Activated naive CD4-positive, alpha-beta T cell treated with anti-CD3 and anti-CD28 coated beads, Interleukin-2, amount 10 ng/mL, durations not matched to agents 7 days and 5 days (primary cell): ENCODE results near the gene ZNF835.
"Not testable (repeated sequence)": the region's sequence is repeated elsewhere in the genome, so short reads cannot be mapped to it uniquely, and the experiment has no call there.

Experiments
- CTCF ChIA-PET: fragments of 350-600 bp; sonication (Branson Sonifier 250); formaldehyde crosslinking; loops from one replicate; lab custom pipeline; 2021; ENCODE audit warnings: antibody characterized with exemption; lab: Charles Lee
- DNase-seq: peaks from one replicate; pipeline ENCODE4 v3.0.0-alpha.2; 2020
- H3K27ac Mint-ChIP-seq: one replicate; pipeline ENCODE4 v1.8.0; 2021; ENCODE audit warnings: mild to moderate bottlenecking, moderate library complexity, mixed read lengths
- H3K27me3 Mint-ChIP-seq: one replicate; pipeline ENCODE4 v1.8.0; 2021; ENCODE audit warnings: mild to moderate bottlenecking, mixed read lengths
- H3K36me3 Mint-ChIP-seq: one replicate; pipeline ENCODE4 v1.8.0; 2021; ENCODE audit warnings: mixed read lengths
- H3K4me1 Mint-ChIP-seq: one replicate; pipeline ENCODE4 v1.8.0; 2021; ENCODE audit warnings: mixed read lengths
- H3K4me3 Mint-ChIP-seq: one replicate; pipeline ENCODE4 v1.8.0; 2021; ENCODE audit warnings: mild to moderate bottlenecking, moderate library complexity, mixed read lengths
- H3K9me3 Mint-ChIP-seq: one replicate; pipeline ENCODE4 v1.8.0; 2021; ENCODE audit warnings: mixed read lengths

Gene ZNF835

DNA sequence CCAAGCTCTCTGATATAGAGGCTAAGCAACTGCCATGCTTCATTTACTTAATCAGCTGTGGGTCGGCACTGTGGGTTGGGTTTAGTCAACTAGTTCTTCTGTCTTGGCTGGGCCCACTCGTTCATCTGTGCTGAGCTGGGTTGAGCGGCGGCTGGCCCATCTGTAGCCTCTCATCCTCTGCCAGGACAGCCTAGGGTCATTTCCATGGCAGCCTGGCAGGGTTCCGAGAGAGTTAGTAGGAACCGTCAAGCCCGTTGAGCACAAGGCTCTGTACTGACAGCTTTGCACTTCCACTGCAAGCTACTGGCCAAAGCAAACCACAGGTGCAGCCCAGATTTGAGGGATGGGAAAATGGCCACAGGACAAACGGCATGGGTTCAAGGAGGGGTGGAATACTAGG lies 6.6 kb upstream of the ZNF835 start:
- no peaks in the 10 kb centered on the region for H3K27me3 Mint-ChIP-seq
- no peaks in the 10 kb centered on the region for H3K36me3 Mint-ChIP-seq
- no peak for DNase-seq
- H3K9me3 Mint-ChIP-seq: peaks cover 32% of the 10 kb centered on the region
- no peak overlapping the region for H3K27ac Mint-ChIP-seq
- H3K4me1 Mint-ChIP-seq: no peaks in the 10 kb centered on the region
- H3K4me3 Mint-ChIP-seq: no peak overlapping the region
- CTCF ChIA-PET: no interaction called here

DNA sequence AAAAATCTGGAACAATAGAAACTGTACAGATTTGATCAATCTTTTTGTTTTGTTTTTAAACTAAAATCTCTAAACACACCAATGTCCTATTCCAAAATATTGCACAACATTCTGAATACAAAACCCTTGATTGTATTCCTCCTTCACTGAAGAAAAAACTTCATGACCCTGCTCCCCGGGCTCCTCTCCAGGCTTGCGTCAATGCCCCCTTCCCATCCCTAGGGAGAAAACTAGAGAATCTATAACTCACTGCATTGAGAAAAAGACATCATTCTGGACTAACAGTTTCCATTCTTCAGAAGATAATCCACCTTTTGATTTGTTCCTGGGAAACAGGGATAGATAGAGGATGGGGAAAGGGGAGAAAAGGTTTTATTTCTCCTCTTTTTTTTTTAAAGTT lies 1.1 kb upstream of the ZNF835 start:
- H3K27ac Mint-ChIP-seq, H3K27me3 Mint-ChIP-seq, DNase-seq, H3K4me3 Mint-ChIP-seq, H3K4me1 Mint-ChIP-seq, CTCF ChIA-PET, H3K36me3 Mint-ChIP-seq: not testable (repeated sequence)
- peaks cover 47% of the 10 kb centered on the region for H3K9me3 Mint-ChIP-seq

DNA sequence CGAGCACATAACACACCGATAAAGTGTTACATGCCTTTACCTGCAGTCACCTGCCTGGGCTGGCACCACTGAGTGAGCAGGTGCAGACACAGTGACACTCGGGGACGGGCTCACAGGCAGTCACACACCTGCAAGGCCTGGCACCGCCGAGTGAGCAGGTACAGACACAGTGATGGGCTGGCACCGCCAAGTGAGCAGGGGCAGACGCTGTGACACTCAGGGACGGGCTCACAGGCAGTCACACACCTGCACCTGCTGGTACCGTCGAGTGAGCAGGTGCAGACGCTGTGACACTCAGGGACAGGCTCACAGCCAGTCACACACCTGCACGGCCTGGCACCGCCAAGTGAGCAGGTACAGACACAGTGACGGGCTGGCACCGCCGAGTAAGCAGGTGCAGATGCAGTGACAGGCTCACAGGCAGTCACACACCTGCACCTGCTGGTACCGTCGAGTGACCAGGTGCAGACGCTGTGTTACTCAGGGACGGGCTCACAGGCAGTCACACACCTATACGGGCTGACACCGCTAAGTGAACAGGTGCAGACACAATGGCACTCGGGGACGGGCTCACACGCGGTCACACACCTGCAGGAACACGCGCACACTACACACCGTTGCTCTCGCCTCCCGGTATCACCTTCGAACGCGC lies 470 bp downstream of the ZNF835 start:
- CTCF ChIA-PET: no interaction called here
- Mint-ChIP-seq H3K4me3 (peak overlapping the region; percentile 76), H3K27me3 (no peaks in the 10 kb centered on the region), H3K9me3 (peaks cover 40% of the 10 kb centered on the region), H3K27ac (peak overlapping the region; percentile 64), H3K36me3 (no peaks in the 10 kb centered on the region), H3K4me1 (peaks cover 8% of the 10 kb centered on the region)
- DNase-seq: no peak

DNA sequence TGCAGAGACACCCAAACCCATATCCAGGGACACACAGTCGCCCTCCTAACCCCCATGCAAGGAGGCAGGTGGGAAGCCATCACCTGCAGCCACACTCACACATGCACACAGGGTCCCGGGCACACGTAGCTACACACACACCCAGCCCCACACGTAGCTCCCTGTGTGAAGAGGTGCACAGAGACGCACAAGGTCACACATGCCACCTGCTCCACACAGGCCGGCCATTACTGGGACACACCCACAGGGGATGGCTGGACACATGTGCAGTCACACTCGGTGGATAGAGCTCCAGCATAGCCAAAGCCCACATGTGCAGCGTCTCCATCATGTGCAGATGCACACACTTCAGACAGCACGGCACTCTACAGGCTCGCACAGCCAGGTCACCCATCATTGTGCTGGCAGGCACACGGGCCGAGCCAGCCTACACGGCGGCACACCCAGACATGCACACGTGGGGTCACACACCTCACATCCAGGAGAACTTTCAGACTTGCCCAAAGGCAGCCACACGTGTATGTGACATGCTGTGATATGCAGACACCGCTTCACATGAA lies 1.1 kb downstream of the ZNF835 start:
- Mint-ChIP-seq H3K4me3 (peak overlapping the region; percentile 27), H3K27ac (no peak overlapping the region), H3K9me3 (peaks cover 43% of the 10 kb centered on the region)

DNA sequence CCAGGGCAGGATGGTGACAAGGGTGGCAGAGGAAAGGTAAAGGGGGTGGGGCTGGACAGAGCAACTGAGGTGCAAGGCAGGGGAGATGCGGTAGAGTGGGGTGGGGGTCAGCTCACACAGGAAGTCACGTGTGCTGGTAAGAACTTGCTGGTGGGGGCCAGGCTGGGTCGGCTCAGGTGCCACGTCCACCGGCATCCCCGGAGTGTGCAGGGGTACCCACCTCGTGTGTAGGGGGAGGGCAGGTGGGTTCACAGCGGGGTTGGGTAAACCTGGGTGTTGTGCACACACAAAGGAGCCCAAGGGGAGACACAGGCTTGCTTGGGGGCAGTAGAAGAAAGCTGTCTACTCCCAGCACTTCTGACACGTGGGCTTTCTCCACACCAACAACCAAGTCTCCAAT lies 2.9 kb downstream of the ZNF835 start:
- DNase-seq: no peak
- Mint-ChIP-seq H3K36me3 (peaks cover 2% of the 10 kb centered on the region), H3K4me1 (peaks cover 8% of the 10 kb centered on the region), H3K27me3 (no peaks in the 10 kb centered on the region), H3K27ac (no peak overlapping the region), H3K4me3 (no peak overlapping the region), H3K9me3 (peaks cover 50% of the 10 kb centered on the region)
- CTCF ChIA-PET: no interaction called here

More for the DNA sequence above, 1.1 kb downstream of the ZNF835 start:
- H3K4me1 Mint-ChIP-seq: peaks cover 8% of the 10 kb centered on the region
- CTCF ChIA-PET: no interaction called here
- no peak for DNase-seq
- no peaks in the 10 kb centered on the region for H3K36me3 Mint-ChIP-seq
- H3K27me3 Mint-ChIP-seq: no peaks in the 10 kb centered on the region

DNA sequence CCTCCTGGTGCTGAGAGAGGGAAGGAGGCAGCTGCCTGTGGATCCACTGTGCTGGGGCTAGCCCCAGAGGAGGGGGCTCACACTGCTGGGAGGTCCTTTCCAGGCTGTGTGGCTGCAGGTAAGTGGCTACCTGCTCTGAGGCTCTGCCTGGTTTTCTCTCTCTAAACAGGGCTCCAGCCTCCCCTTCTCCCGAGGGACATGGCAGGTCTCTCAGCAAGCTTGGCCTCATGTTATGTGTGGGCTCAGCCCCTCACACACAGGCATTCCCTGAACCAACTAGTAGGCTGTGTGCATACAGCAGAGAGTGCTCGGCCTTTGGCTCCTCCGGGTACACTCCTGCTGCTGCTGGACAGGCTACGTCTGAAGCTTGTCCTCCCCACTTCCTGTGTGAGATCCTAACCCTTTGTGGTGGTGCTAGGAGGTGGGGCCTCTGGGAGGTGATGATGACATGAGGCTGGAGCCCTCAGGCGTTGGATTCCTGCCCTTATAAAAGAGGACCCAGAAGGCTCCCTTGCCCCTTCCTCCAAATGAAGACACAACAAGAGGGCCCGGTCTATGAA lies 4.2 kb downstream of the ZNF835 start:
- CTCF ChIA-PET: no interaction called here
- Mint-ChIP-seq H3K27me3 (no peaks in the 10 kb centered on the region), H3K36me3 (peaks cover 2% of the 10 kb centered on the region), H3K27ac (no peak overlapping the region), H3K4me1 (peaks cover 8% of the 10 kb centered on the region), H3K4me3 (no peak overlapping the region), H3K9me3 (peaks cover 52% of the 10 kb centered on the region)
- DNase-seq: no peak

DNA sequence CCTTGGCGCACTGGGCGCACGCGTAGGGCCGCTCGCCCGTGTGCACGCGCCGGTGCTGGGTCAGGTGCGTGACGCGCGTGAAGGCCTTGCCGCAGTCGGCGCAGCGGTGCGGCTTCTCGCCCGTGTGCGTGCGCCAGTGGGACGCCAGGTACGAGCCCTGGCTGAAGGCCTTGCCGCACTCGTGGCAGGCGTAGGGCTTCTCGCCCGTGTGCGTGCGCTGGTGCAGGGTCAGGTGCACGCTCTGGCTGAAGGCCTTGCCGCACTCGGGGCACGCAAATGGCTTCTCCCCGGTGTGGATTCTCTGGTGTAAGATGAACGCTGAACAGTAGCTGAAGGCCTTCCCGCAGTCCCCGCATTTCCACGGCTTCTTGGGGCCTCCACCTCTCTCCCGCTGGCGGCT lies 7.0 kb downstream of the ZNF835 start:
- CTCF ChIA-PET: no interaction called here
- Mint-ChIP-seq H3K9me3 (peaks cover 57% of the 10 kb centered on the region), H3K27me3 (no peaks in the 10 kb centered on the region), H3K4me1 (no peaks in the 10 kb centered on the region), H3K4me3 (no peak overlapping the region), H3K27ac (no peak overlapping the region), H3K36me3 (peaks cover 4% of the 10 kb centered on the region)
- DNase-seq: no peak

DNA sequence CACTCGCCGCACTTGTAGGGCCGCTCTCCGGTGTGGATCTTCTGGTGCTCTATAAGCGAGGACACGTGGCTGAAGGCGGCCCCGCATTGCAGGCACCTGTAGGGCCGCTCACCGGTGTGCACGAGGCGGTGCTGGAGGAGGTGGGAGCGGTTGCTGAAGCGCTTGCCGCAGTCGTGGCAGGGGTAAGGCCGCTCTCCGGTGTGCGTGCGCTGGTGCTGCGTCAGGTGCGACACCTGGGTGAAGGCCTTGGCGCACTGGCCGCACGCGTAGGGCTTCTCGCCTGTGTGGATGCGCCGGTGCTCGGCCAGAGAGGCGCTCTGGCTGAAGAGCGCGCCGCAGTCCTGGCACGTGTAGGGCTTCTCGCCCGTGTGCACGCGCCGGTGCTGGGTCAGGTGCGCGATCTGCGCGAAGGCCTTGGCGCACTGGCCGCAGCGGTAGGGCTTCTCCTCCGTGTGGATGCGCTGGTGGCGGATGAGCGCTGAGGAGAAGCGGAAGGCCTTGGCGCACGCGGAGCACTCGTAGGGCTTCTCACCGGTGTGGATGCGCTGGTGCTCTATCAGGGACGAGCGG lies 7.5 kb downstream of the ZNF835 start:
- H3K4me1 Mint-ChIP-seq: no peaks in the 10 kb centered on the region
- no peaks in the 10 kb centered on the region for H3K27me3 Mint-ChIP-seq
- no peak for DNase-seq
- CTCF ChIA-PET: no interaction called here
- H3K36me3 Mint-ChIP-seq: peaks cover 4% of the 10 kb centered on the region
- H3K4me3 Mint-ChIP-seq: no peak overlapping the region
- H3K9me3 Mint-ChIP-seq: peaks cover 59% of the 10 kb centered on the region
- H3K27ac Mint-ChIP-seq: no peak overlapping the region

DNA sequence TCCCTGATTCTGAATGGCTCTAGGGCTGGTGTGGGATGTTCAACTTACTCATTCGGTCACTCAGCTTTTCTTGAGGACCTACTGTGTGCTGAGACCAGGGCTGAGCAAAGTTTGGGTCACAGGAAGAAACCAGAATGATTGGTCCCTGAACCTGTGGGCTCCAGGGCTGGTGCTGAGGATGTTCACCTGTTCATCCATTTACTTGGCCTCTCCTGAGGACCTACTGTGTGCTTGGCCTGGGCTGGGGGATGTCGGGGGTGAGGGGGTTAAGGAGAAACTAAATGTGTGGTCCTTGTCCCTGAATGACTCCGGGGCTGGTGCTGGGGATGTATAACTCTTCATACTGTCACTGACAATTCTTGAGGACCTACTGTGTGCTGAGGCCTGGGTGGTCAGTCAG lies 10.3 kb downstream of the ZNF835 start:
- Mint-ChIP-seq H3K9me3 (peaks cover 53% of the 10 kb centered on the region), H3K27me3 (no peaks in the 10 kb centered on the region), H3K4me1 (no peaks in the 10 kb centered on the region), H3K27ac (no peak overlapping the region), H3K4me3 (no peak overlapping the region), H3K36me3 (peaks cover 4% of the 10 kb centered on the region)
- no peak for DNase-seq
- CTCF ChIA-PET: no interaction called here

DNA sequence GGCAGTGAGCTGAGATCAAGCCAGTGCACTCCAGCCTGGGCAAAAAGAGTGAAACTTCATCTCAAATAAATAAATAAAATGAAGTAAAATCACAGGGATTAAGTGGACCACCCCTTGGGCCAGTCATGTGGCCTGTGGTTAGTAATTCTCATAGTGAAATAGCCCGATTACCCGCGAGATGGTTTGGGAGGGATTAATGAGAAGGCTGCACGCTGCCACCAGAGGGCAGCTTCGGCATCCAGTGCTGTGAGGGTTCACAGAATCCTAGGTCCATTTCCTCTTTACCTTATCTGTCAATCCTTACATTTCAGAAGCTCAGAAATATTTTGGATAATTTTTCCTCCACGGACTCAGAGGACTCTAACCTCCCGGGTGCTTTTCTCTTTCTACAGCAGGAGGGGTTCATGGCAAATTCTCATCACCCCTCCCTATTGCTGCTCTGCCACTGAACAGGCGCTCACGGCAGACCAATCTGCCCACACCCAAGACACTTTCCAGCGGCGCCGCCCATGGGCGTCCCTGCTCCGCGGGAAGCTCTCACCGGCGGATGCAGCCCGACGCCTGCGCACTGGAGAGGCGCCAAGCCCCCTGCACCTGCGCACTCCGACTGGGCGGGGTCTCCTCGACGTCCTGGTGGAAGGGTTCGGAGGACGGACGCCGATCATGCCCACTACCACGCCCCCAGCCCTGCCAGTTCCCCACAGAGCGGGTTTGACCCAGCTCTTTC lies 11.0 kb downstream of the ZNF835 start:
- Mint-ChIP-seq H3K27me3 (no peaks in the 10 kb centered on the region), H3K4me1 (no peaks in the 10 kb centered on the region), H3K9me3 (peaks cover 53% of the 10 kb centered on the region), H3K27ac (no peak overlapping the region), H3K36me3 (peaks cover 4% of the 10 kb centered on the region), H3K4me3 (no peak overlapping the region)
- no peak for DNase-seq
- CTCF ChIA-PET: no interaction called here

DNA sequence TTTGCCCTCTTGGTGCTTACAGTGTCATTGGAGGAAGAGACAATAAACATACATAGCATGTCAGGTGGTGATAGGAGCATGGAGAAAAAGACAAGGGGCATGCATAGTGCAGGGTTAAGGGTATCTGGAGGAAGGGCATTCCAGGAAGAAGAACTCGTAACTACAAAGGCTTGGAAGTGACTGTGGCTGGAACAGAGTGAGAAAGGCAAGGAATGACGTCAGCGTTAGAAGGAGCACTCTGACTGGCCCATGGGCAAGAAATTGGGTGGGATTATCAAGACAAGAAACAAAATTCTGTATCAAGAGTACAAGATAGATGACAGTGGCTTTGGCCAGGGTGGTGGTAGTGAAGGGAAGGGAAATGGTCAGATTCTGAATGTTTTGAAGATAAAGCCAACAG lies 17.4 kb downstream of the ZNF835 start:
- CTCF ChIA-PET: no interaction called here
- no peak for DNase-seq
- Mint-ChIP-seq H3K36me3 (no peaks in the 10 kb centered on the region), H3K4me3 (no peak overlapping the region), H3K27me3 (no peaks in the 10 kb centered on the region), H3K4me1 (no peaks in the 10 kb centered on the region), H3K9me3 (peaks cover 57% of the 10 kb centered on the region), H3K27ac (no peak overlapping the region)

DNA sequence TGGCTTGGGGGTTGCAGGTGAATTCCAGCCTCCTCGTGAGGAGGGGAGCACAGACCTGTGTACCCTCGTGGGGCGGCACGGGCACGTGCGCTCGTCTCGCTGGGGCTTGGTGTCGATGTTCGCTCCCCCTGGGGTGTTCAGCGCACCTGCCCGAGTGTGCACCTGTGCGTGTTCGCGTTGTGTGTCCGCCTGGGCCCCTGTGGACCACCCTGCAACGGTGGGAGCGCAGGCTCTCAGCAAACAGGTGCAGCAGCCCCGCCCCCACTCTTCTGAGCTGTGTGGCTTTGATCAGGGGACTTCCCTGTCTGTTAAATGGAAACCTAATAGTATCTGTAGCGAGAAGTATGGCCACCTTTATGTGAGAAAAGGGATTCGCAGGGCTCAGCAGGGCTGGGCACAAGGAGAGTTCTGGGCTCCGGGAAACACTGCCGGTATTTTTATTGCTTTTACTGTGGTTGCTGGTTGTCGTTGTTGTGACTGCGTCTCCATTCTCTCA lies 28.0 kb downstream of the ZNF835 start:
- H3K4me3 Mint-ChIP-seq: no peak overlapping the region
- no peaks in the 10 kb centered on the region for H3K4me1 Mint-ChIP-seq
- no peak overlapping the region for H3K27ac Mint-ChIP-seq
- no peak for DNase-seq
- H3K36me3 Mint-ChIP-seq: peaks cover 2% of the 10 kb centered on the region
- CTCF ChIA-PET: no interaction called here
- H3K9me3 Mint-ChIP-seq: peaks cover 50% of the 10 kb centered on the region
- H3K27me3 Mint-ChIP-seq: no peaks in the 10 kb centered on the region

DNA sequence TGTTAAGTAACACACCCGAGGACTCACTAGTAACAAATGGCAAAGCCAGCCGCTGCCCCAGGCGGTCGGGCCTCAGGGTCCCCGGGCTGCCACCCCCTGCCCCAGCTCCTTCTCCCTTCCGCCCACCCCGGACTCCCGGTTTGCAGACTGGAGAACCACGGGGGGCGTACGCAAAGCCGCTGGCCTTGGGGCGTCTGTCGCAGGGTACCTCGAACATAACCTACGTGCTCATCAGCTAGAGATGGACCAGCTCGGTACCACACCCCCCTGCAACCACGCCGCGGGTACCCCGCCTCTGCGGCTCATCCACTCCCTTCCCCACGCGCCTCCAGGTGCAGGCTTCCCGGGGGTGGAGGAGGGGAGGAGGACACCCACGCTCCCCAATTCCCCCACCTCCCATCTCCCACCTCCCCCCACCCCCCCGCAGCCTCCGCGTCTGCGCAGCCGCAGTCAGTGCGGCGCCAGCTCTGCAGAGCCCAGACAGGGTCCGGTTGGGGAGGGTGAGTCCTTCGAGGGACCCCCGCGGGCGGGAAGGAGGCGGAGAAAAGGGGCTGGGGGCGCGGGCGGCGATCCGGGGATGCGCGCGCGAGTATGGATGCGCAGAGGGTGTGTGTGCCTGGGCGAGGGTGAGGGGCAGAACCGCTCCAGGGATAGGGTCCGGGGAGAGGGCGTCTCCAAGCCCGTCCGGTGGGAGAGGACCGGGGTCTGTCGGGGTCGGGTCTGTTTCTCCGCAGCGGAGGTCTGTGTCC lies 28.7 kb downstream of the ZNF835 start, which contains the start of gene SMIM17:
Gene SMIM17, plus strand, starts transcription at position 449 of the 749 bp plus-strand sequence. CDS start 2,509 bp downstream, outside the sequence.
- Mint-ChIP-seq H3K27ac (no peak within 1 kb of the TSS), H3K4me1 (no peaks in the 10 kb centered on the region), H3K4me3 (no peak within 1 kb of the TSS), H3K9me3 (peaks cover 47% of the 10 kb centered on the region), H3K36me3 (peaks cover 2% of the 10 kb centered on the region), H3K27me3 (no peaks in the 10 kb centered on the region)
- no peak for DNase-seq
- CTCF ChIA-PET: no interaction called here

DNA sequence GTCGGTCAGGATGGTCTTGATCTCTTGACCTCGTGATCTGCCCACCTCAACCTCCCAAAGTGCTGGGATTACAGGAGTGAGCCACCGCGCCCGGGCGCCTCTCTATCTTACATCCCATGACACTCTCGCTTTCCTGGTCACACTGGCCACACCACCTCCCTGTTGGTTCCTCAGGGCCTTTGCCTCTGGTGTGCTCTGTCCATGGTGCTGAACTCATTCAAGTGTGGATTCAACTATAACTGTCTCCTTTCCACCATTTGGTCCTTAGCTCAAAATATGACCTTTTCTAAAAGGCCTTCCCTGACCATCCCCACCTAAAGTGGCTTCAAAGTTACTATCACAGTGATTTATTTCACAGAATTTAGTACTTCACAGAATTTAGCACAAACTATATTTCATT lies 32.3 kb downstream of the ZNF835 start:
- Mint-ChIP-seq H3K9me3 (peaks cover 49% of the 10 kb centered on the region), H3K4me3 (no peak overlapping the region), H3K4me1 (no peaks in the 10 kb centered on the region), H3K27me3 (no peaks in the 10 kb centered on the region), H3K27ac (no peak overlapping the region), H3K36me3 (peaks cover 2% of the 10 kb centered on the region)
- no peak for DNase-seq
- CTCF ChIA-PET: no interaction called here
